ENCODE measurements around the gene FADS6. TPM values are rescaled to one million over a fixed set of nuclear protein-coding genes. Genes with fewer than 3 reads are reported as not detected.

The FADS6 gene
- total and polyA plus RNA-seq, 2 donors (not counting 3 experiments of a cell fraction or from before 2014, with no cell fraction given) = not detected

DNA sequence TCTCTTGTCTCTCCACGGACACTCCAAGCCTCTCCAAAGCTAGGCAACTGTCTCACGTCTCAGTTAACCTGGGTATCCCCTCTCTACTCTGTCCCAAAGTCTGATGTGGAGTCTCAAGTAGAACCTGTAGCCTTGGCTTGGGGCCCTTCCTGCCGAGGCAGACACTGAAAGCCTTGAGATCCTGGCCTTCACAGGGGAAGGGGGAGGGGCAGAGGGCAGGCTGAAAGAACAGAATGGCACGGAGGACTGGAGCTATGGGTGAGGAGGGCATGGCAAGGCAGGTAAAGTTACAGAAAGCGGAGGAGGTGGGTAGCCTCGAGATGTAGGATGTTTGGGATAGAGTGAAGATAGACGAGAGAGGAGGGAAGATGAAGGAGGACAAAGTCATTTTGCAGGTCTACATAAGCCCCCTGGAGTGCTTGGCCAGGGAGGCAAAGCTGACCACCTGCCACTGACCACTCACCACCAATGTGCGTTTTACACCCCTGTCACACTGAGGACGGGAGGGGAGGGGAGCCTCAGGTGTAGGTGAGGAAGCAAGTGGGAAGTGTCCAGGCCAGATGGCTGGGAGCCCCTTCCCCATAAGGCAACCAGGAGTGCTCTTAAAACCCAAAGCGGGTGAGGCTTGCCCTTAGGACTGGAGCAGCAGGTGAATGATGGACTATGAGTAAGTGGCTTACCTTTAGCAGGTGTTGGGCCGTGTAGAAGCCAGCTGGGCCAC, 21.9 kb downstream of the FADS6 start:
- dilution Hi-C loops (cut with MboI; ENCODE audit: extremely low pct_ligation_motif_present, low sequenced_read_pairs) (no loop called here), intact Hi-C loops (cut with micrococcal nuclease) (loop anchor here (5.0 kb wide), 1 partner anchor 94 kb away; the partner anchor contains the start of gene NAT9)
- BruUV-seq (replicated peaks) = TSS peak; percentile 48
- no peaks in the 10 kb centered on the region for H3K36me3 ChIP-seq (ENCODE audit: control insufficient read depth in 2 of 2, extremely low read depth in 1 of 2, insufficient read depth in 2 of 2, low read length in 2 of 2)
- H3K27ac ChIP-seq (ENCODE audit: insufficient read depth, low read depth, low read length) = no peak overlapping the region
- no peaks in the 10 kb centered on the region for H3K9me1 ChIP-seq (replicated peaks; ENCODE audit: control insufficient read depth, extremely low read depth, insufficient read depth, low read length)
- H3K4me3 ChIP-seq (replicated peaks in 1 of 3; ENCODE audit: insufficient read depth in 1 of 3, low read depth in 1 of 3, low read length in 3 of 3) = peak overlapping the region in 1 of 3 experiments; percentile 71
- ChIA-PET CTCF (interaction anchor here (2.1 to 3.1 kb wide), 3 partner anchors 10 to 80 kb away, joined by 9 to 19 read pairs (median 12); partner anchors contain the start of gene GRIN2C), POLR2A (no interaction called here)
- no peaks in the 10 kb centered on the region for H3K9me3 ChIP-seq (replicated peaks; ENCODE audit: control insufficient read depth, insufficient read depth, low read length)
- peaks cover 26% of the 10 kb centered on the region for H3K4me1 ChIP-seq (ENCODE audit: control insufficient read depth, extremely low read depth, insufficient read depth, low read length)
- H3K9ac ChIP-seq (replicated peaks; ENCODE audit: extremely low read depth, insufficient read depth, low read length) = no peak overlapping the region
- H3K27me3 ChIP-seq (ENCODE audit: control insufficient read depth in 2 of 2, insufficient read depth in 2 of 2, low read length in 2 of 2) = no peaks in the 10 kb centered on the region
- H3K4me2 ChIP-seq (ENCODE audit: insufficient read depth, low read length) = peak overlapping the region; percentile 84
- FAIRE-seq (no peak), DNase-seq (ENCODE audit: low read depth, low spot score) (no peak)
- no peaks in the 10 kb centered on the region for H4K20me1 ChIP-seq (replicated peaks; ENCODE audit: control insufficient read depth, extremely low read depth, insufficient read depth, low read length)
- TF ChIP-seq POLR2A (IDR thresholded peaks at IDR 0.05; ENCODE audit: low read depth, low read length) = no peak
- TF ChIP-seq FOS (IDR thresholded peaks at IDR 0.05; ENCODE audit: borderline replicate concordance, insufficient read depth, low read length) = no peak
- no peak for TF ChIP-seq JUN (IDR thresholded peaks at IDR 0.05; ENCODE audit: borderline replicate concordance, insufficient read depth, insufficient read length, low read depth)
- no peak for TF ChIP-seq GATA2 (IDR thresholded peaks at IDR 0.05; ENCODE audit: insufficient read depth, insufficient read length, low read depth, low read length)
- TF ChIP-seq, protein P1, sequence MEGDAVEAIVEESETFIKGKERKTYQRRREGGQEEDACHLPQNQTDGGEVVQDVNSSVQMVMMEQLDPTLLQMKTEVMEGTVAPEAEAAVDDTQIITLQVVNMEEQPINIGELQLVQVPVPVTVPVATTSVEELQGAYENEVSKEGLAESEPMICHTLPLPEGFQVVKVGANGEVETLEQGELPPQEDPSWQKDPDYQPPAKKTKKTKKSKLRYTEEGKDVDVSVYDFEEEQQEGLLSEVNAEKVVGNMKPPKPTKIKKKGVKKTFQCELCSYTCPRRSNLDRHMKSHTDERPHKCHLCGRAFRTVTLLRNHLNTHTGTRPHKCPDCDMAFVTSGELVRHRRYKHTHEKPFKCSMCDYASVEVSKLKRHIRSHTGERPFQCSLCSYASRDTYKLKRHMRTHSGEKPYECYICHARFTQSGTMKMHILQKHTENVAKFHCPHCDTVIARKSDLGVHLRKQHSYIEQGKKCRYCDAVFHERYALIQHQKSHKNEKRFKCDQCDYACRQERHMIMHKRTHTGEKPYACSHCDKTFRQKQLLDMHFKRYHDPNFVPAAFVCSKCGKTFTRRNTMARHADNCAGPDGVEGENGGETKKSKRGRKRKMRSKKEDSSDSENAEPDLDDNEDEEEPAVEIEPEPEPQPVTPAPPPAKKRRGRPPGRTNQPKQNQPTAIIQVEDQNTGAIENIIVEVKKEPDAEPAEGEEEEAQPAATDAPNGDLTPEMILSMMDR (IDR thresholded peaks at IDR 0.05; ENCODE audit: extremely low read depth in 1 of 2, insufficient read depth in 1 of 2, low read depth in 1 of 2, low read length in 2 of 2) = no peak
- TF ChIP-seq POLR2AphosphoS5 (IDR thresholded peaks at IDR 0.05; ENCODE audit: insufficient read depth, low read depth, low read length) = no peak
- no peak for TF ChIP-seq MYC (IDR thresholded peaks at IDR 0.05; ENCODE audit: low read depth, low read length)
- TF ChIP-seq, protein P2, sequence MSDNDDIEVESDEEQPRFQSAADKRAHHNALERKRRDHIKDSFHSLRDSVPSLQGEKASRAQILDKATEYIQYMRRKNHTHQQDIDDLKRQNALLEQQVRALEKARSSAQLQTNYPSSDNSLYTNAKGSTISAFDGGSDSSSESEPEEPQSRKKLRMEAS (IDR thresholded peaks at IDR 0.05; ENCODE audit: insufficient read depth, insufficient read length) = no peak
- TF ChIP-seq EZH2 (IDR thresholded peaks at IDR 0.05; ENCODE audit: borderline replicate concordance, low read depth, low read length, severe bottlenecking) = no peak
- H3K79me2 ChIP-seq (ENCODE audit: control insufficient read depth, insufficient read depth, low read length) = no peaks in the 10 kb centered on the region
- H2AFZ ChIP-seq (ENCODE audit: low read depth, low read length) = no peak overlapping the region

All from endothelial cell of umbilical vein (primary cell).